Stimulated activated naive CD8-positive, alpha-beta T cell treated with anti-CD3 and anti-CD28 coated beads, Interleukin-15, Interleukin-2, amounts not matched to agents 100 ng/mL and 50 ng/mL, for 24 hours (primary cell): ENCODE data around the gene CAMSAP3.

ENCODE experiments used
- H3K27ac Mint-ChIP-seq: one replicate; pipeline ENCODE4 v1.8.0; 2021; ENCODE audit warnings: mild to moderate bottlenecking, mixed read lengths
- H3K27me3 Mint-ChIP-seq: one replicate; pipeline ENCODE4 v1.8.0; 2021; ENCODE audit warnings: mixed read lengths
- H3K36me3 Mint-ChIP-seq: one replicate; pipeline ENCODE4 v1.8.0; 2021; ENCODE audit warnings: low read depth, mixed read lengths
- H3K4me1 Mint-ChIP-seq: one replicate; pipeline ENCODE4 v1.8.0; 2021; ENCODE audit warnings: low read depth, mixed read lengths
- H3K4me3 Mint-ChIP-seq: one replicate; pipeline ENCODE4 v1.8.0; 2021; ENCODE audit warnings: mild to moderate bottlenecking, mixed read lengths
- H3K9me3 Mint-ChIP-seq: one replicate; pipeline ENCODE4 v1.8.0; 2021; ENCODE audit warnings: mixed read lengths

Gene CAMSAP3

GRCh38 chr19:7598180-7598579, 2.5 kb downstream of the CAMSAP3 start:
- Mint-ChIP-seq H3K4me1 (peaks cover 8% of the 10 kb centered on the region), H3K4me3 (no peak overlapping the region), H3K27me3 (peaks cover 45% of the 10 kb centered on the region), H3K36me3 (peaks cover 4% of the 10 kb centered on the region), H3K27ac (no peak overlapping the region), H3K9me3 (no peaks in the 10 kb centered on the region)

- peaks cover 8% of the 10 kb centered on the region for H3K4me1 Mint-ChIP-seq
- H3K27me3 Mint-ChIP-seq, result peaks cover 25% of the 10 kb centered on the region
- peaks cover 4% of the 10 kb centered on the region for H3K36me3 Mint-ChIP-seq
- no peaks in the 10 kb centered on the region for H3K9me3 Mint-ChIP-seq
- peak overlapping the region; percentile 61 for H3K4me3 Mint-ChIP-seq
- H3K27ac Mint-ChIP-seq, result peak overlapping the region; percentile 84
Observed at GRCh38 chr19:7600721-7601120, 5.1 kb downstream of the CAMSAP3 start.

- Mint-ChIP-seq H3K27me3 (peaks cover 19% of the 10 kb centered on the region), H3K4me1 (peaks cover 4% of the 10 kb centered on the region), H3K27ac (no peak overlapping the region), H3K36me3 (peaks cover 4% of the 10 kb centered on the region), H3K4me3 (no peak overlapping the region), H3K9me3 (no peaks in the 10 kb centered on the region)
Observed at GRCh38 chr19:7602240-7602934, 6.7 kb downstream of the CAMSAP3 start.

- peaks cover 13% of the 10 kb centered on the region for H3K27me3 Mint-ChIP-seq
- peaks cover 4% of the 10 kb centered on the region for H3K36me3 Mint-ChIP-seq
- H3K4me1 Mint-ChIP-seq, result peaks cover 4% of the 10 kb centered on the region
- no peaks in the 10 kb centered on the region for H3K9me3 Mint-ChIP-seq
- no peak overlapping the region for H3K27ac Mint-ChIP-seq
- no peak overlapping the region for H3K4me3 Mint-ChIP-seq
Observed at GRCh38 chr19:7602935-7603497, 7.4 kb downstream of the CAMSAP3 start.

GRCh38 chr19:7603919-7604318, 8.3 kb downstream of the CAMSAP3 start:
- no peak overlapping the region for H3K4me3 Mint-ChIP-seq
- H3K27me3 Mint-ChIP-seq, result peaks cover 4% of the 10 kb centered on the region
- H3K9me3 Mint-ChIP-seq, result no peaks in the 10 kb centered on the region
- H3K36me3 Mint-ChIP-seq, result peaks cover 4% of the 10 kb centered on the region
- no peak overlapping the region for H3K27ac Mint-ChIP-seq
- H3K4me1 Mint-ChIP-seq, result peaks cover 4% of the 10 kb centered on the region

- Mint-ChIP-seq H3K4me1 (peaks cover 3% of the 10 kb centered on the region), H3K9me3 (no peaks in the 10 kb centered on the region), H3K27me3 (peaks cover 3% of the 10 kb centered on the region), H3K4me3 (no peak overlapping the region), H3K36me3 (peaks cover 3% of the 10 kb centered on the region), H3K27ac (no peak overlapping the region)
Observed at GRCh38 chr19:7605490-7606222, 10.0 kb downstream of the CAMSAP3 start.

GRCh38 chr19:7606289-7606688, 10.6 kb downstream of the CAMSAP3 start:
- Mint-ChIP-seq H3K4me3 (no peak overlapping the region), H3K36me3 (no peaks in the 10 kb centered on the region), H3K4me1 (no peaks in the 10 kb centered on the region), H3K27me3 (no peaks in the 10 kb centered on the region), H3K9me3 (no peaks in the 10 kb centered on the region), H3K27ac (no peak overlapping the region)

- no peaks in the 10 kb centered on the region for H3K4me1 Mint-ChIP-seq
- no peaks in the 10 kb centered on the region for H3K36me3 Mint-ChIP-seq
- H3K9me3 Mint-ChIP-seq, result no peaks in the 10 kb centered on the region
- H3K4me3 Mint-ChIP-seq, result no peak overlapping the region
- no peak overlapping the region for H3K27ac Mint-ChIP-seq
- H3K27me3 Mint-ChIP-seq, result no peaks in the 10 kb centered on the region
Observed at GRCh38 chr19:7607212-7607873, 11.7 kb downstream of the CAMSAP3 start.

- H3K4me3 Mint-ChIP-seq, result no peak overlapping the region
- H3K27me3 Mint-ChIP-seq, result no peaks in the 10 kb centered on the region
- H3K9me3 Mint-ChIP-seq, result no peaks in the 10 kb centered on the region
- H3K27ac Mint-ChIP-seq, result no peak overlapping the region
- H3K36me3 Mint-ChIP-seq, result no peaks in the 10 kb centered on the region
- no peaks in the 10 kb centered on the region for H3K4me1 Mint-ChIP-seq
Observed at GRCh38 chr19:7607874-7608560, 12.4 kb downstream of the CAMSAP3 start.

GRCh38 chr19:7610491-7611240, 15.0 kb downstream of the CAMSAP3 start:
- H3K4me1 Mint-ChIP-seq, result no peaks in the 10 kb centered on the region
- H3K9me3 Mint-ChIP-seq, result no peaks in the 10 kb centered on the region
- no peak overlapping the region for H3K27ac Mint-ChIP-seq
- no peak overlapping the region for H3K4me3 Mint-ChIP-seq
- H3K27me3 Mint-ChIP-seq, result no peaks in the 10 kb centered on the region
- no peaks in the 10 kb centered on the region for H3K36me3 Mint-ChIP-seq

- Mint-ChIP-seq H3K9me3 (no peaks in the 10 kb centered on the region), H3K36me3 (no peaks in the 10 kb centered on the region), H3K4me1 (no peaks in the 10 kb centered on the region), H3K4me3 (no peak overlapping the region), H3K27ac (no peak overlapping the region), H3K27me3 (no peaks in the 10 kb centered on the region)
Observed at GRCh38 chr19:7611541-7612279, 16.0 kb downstream of the CAMSAP3 start.

- Mint-ChIP-seq H3K27me3 (no peaks in the 10 kb centered on the region), H3K9me3 (no peaks in the 10 kb centered on the region)
Observed at GRCh38 chr19:7612282-7613274, 16.9 kb downstream of the CAMSAP3 start.

More at GRCh38 chr19:7612282-7613274, 16.9 kb downstream of the CAMSAP3 start:
- H3K4me1 Mint-ChIP-seq, result no peaks in the 10 kb centered on the region
- H3K27ac Mint-ChIP-seq, result no peak overlapping the region
- H3K4me3 Mint-ChIP-seq, result no peak overlapping the region
- no peaks in the 10 kb centered on the region for H3K36me3 Mint-ChIP-seq
